ENCODE measurements around the gene PLEKHJ1. TPM values are rescaled to one million over a fixed set of nuclear protein-coding genes. Genes with fewer than 3 reads are reported as not detected.

The PLEKHJ1 gene
- total RNA-seq, 6 donors from 2014 or later = 67.2 to 114 (median 79.3) TPM

GRCh38 chr19:2189880-2190279 lies 46.2 kb downstream of the PLEKHJ1 start:
- Histone ChIP-seq H3K4me3 (no peak overlapping the region), H3K36me3 (peaks cover 8 to 71% (median 58%) of the 10 kb centered on the region in 4 donors), H3K9me3 (no peaks in the 10 kb centered on the region), H3K4me1 (peaks cover 39 to 44% (median 40%) of the 10 kb centered on the region in 4 donors), H3K27ac (peak overlapping the region in 2 of 4 donors; percentile 3 to 30), H3K27me3 (no peaks in the 10 kb centered on the region)
- 88% methylated on average over 8 to 14 of the region's 16 CpGs for WGBS, 2 donors
- no peak for ATAC-seq (ENCODE audit: low FRiP score in 2 of 2)
- no peak for TF ChIP-seq POLR2AphosphoS5 (IDR thresholded peaks at IDR 0.05)
- TF ChIP-seq POLR2A (IDR thresholded peaks at IDR 0.05) = no peak
- TF ChIP-seq CTCF (IDR thresholded peaks at IDR 0.05) = no peak
- TF ChIP-seq EP300 (IDR thresholded peaks at IDR 0.05) = no peak
- peak in 1 of 2 donors; percentile 52 for DNase-seq

GRCh38 chr19:2188708-2189385 lies 47.3 kb downstream of the PLEKHJ1 start:
- ATAC-seq (ENCODE audit: low FRiP score in 2 of 2) (no peak), DNase-seq (peak in 1 of 2 donors; percentile 67)
- Histone ChIP-seq H3K9me3 (no peaks in the 10 kb centered on the region), H3K4me3 (no peak overlapping the region), H3K36me3 (peaks cover 0 to 64% (median 48%) of the 10 kb centered on the region in 4 donors), H3K4me1 (peaks cover 46 to 51% (median 48%) of the 10 kb centered on the region in 4 donors), H3K27me3 (no peaks in the 10 kb centered on the region), H3K27ac (peak overlapping the region in 3 of 4 donors; percentile 42 to 85 (median 68))
- WGBS, 2 donors = 91 to 95% methylated on average over 6 to 16 of the region's 19 CpGs
- TF ChIP-seq POLR2A (IDR thresholded peaks at IDR 0.05) (no peak), EP300 (IDR thresholded peaks at IDR 0.05) (no peak), CTCF (IDR thresholded peaks at IDR 0.05) (no peak), POLR2AphosphoS5 (IDR thresholded peaks at IDR 0.05) (no peak)

GRCh38 chr19:2187159-2187558 lies 49.0 kb downstream of the PLEKHJ1 start:
- H3K36me3 ChIP-seq = peaks cover 0 to 58% (median 38%) of the 10 kb centered on the region in 4 donors
- no peak for ATAC-seq (ENCODE audit: low FRiP score in 2 of 2)
- no peaks in the 10 kb centered on the region for H3K9me3 ChIP-seq
- TF ChIP-seq POLR2A (IDR thresholded peaks at IDR 0.05) = no peak
- TF ChIP-seq CTCF (IDR thresholded peaks at IDR 0.05) = no peak
- TF ChIP-seq POLR2AphosphoS5 (IDR thresholded peaks at IDR 0.05) = no peak
- no peak for TF ChIP-seq EP300 (IDR thresholded peaks at IDR 0.05)
- peak overlapping the region; percentile 68 to 88 (median 81) for H3K27ac ChIP-seq
- no peaks in the 10 kb centered on the region for H3K27me3 ChIP-seq
- peak in 1 of 2 donors; percentile 78 for DNase-seq
- no peak overlapping the region for H3K4me3 ChIP-seq
- H3K4me1 ChIP-seq = peaks cover 46 to 56% (median 51%) of the 10 kb centered on the region in 4 donors
- 63 to 71% methylated on average over 11 to 12 of the region's 13 CpGs for WGBS, 2 donors

- DNase-seq (peak; percentile 83), ATAC-seq (ENCODE audit: low FRiP score in 2 of 2) (peak; percentile 90 to 91)
- H3K9me3 ChIP-seq = no peaks in the 10 kb centered on the region
- H3K36me3 ChIP-seq = peaks cover 0 to 55% (median 31%) of the 10 kb centered on the region in 4 donors
- peak in 1 of 4 donors; percentile 61 for TF ChIP-seq EP300 (IDR thresholded peaks at IDR 0.05)
- peak; percentile 28 to 55 for TF ChIP-seq POLR2AphosphoS5 (IDR thresholded peaks at IDR 0.05)
- TF ChIP-seq POLR2A (IDR thresholded peaks at IDR 0.05) = peak in 1 of 4 donors; percentile 46
- TF ChIP-seq CTCF (IDR thresholded peaks at IDR 0.05) = peak in 1 of 6 experiments; percentile 35
- H3K4me3 ChIP-seq = peak overlapping the region in 1 of 4 donors; percentile 13
- WGBS, 2 donors = 28 to 37% methylated on average over 15 to 28 of the region's 28 CpGs
- peaks cover 46 to 57% (median 51%) of the 10 kb centered on the region in 4 donors for H3K4me1 ChIP-seq
- no peaks in the 10 kb centered on the region for H3K27me3 ChIP-seq
- peak overlapping the region; percentile 68 to 88 (median 81) for H3K27ac ChIP-seq
Measured at GRCh38 chr19:2186071-2186846, 49.9 kb downstream of the PLEKHJ1 start.
